Neural cell (in vitro differentiated cells): ENCODE data around the gene IFI35.

ENCODE experiments used
- CTCF ChIP-seq: fragments of 450-650 bp; IDR thresholded peaks from 2 replicates; pipeline ENCODE4 v1.5.1; 2014; ENCODE audit warnings: antibody characterized with exemption, mild to moderate bottlenecking, moderate library complexity; ENCODE audit not compliant: poor library complexity, severe bottlenecking
- EP300 ChIP-seq: fragments of 450-650 bp; conservative IDR thresholded peaks from 2 replicates; pipeline ENCODE4 v1.6.1; 2014; ENCODE audit warnings: antibody characterized with exemption, mild to moderate bottlenecking, moderate library complexity; ENCODE audit not compliant: poor library complexity, severe bottlenecking
- EZH2 ChIP-seq: fragments of 200-600, 300-800 bp; shearing (Covaris generic), sonication (generic); IDR thresholded peaks from 2 replicates; pipeline ENCODE4 v1.6.1; 2014; ENCODE audit warnings: antibody characterized with exemption, low read length, borderline replicate concordance, mild to moderate bottlenecking; ENCODE audit not compliant: insufficient read depth, poor library complexity, severe bottlenecking
- MXI1 ChIP-seq: fragments of 450-650 bp; conservative IDR thresholded peaks from 2 replicates; pipeline ENCODE4 v1.6.1; 2014; ENCODE audit warnings: antibody characterized with exemption, mild to moderate bottlenecking; ENCODE audit not compliant: poor library complexity, severe bottlenecking
- POLR2AphosphoS5 ChIP-seq: IDR thresholded peaks from 2 replicates; pipeline ENCODE4 v1.6.1; 2012
- RAD21 ChIP-seq: fragments of 450-650 bp; conservative IDR thresholded peaks from 2 replicates; pipeline ENCODE4 v1.6.1; 2014; ENCODE audit warnings: antibody characterized with exemption, mild to moderate bottlenecking, moderate library complexity
- REST ChIP-seq: IDR thresholded peaks from 2 replicates; pipeline ENCODE4 v1.6.1; 2012; ENCODE audit warnings: borderline replicate concordance
- SMC3 ChIP-seq: fragments of 450-650 bp; conservative IDR thresholded peaks from 2 replicates; pipeline ENCODE4 v1.6.1; 2014; ENCODE audit warnings: antibody characterized with exemption, mild to moderate bottlenecking, moderate library complexity; ENCODE audit not compliant: poor library complexity

GRCh38 chr17:43044024-43044423 lies 37.4 kb downstream of the IFI35 start:
- TF ChIP-seq REST, result no peak
- TF ChIP-seq CTCF, result no peak
- no peak for TF ChIP-seq MXI1
- no peak for TF ChIP-seq SMC3
- no peak for TF ChIP-seq POLR2AphosphoS5
- TF ChIP-seq EZH2, result no peak
- no peak for TF ChIP-seq RAD21
- no peak for TF ChIP-seq EP300
